HepG2 (cell line): ENCODE data around the gene SBNO2. TPM values are rescaled to one million over a fixed set of nuclear protein-coding genes. Genes with fewer than 3 reads are reported as not detected.

Source experiments
- ATAC-seq: fragments of 200-7000 bp; cut with Tn5 transposase; 3 replicates; pipeline ENCODE4 v1.9.1; 2020; ENCODE audit warnings: mild to moderate bottlenecking, moderate library complexity
- BruUV-seq: library from RNA; stranded (reverse); fragments of 400-500 nt; replicated peaks from 2 replicates; lab custom pipeline; 2021; lab: Mats Ljungman, UMichigan
- CTCF ChIA-PET: fragments of 300-600 bp; formaldehyde crosslinking; extraction: SDS; loops from one replicate; lab custom pipeline; 2021; ENCODE audit warnings: low total read pairs, inconsistent platforms, low intra/inter-chr PET ratio; lab: Yijun Ruan, JAX
- POLR2A ChIA-PET: fragments of 350-600 bp; sonication (Branson Sonifier 250); formaldehyde crosslinking; loops from one replicate; lab custom pipeline; 2020; ENCODE audit warnings: antibody characterized with exemption, inconsistent platforms; lab: Yijun Ruan, JAX
- DNase-seq: peaks from one replicate; pipeline ENCODE4 v3.0.0-alpha.2; 2015; ENCODE audit warnings: low spot score
- FAIRE-seq: peaks from 3 replicates; lab custom pipeline; 2011; peaks lifted over from hg19 to GRCh38; lab: Jason Lieb, UNC
- H2AFZ ChIP-seq: one replicate; pipeline ENCODE4 v1.6.1; 2011; ENCODE audit warnings: low read length, inconsistent platforms
- H3K27ac ChIP-seq: fragments of 300-600 bp; 3 replicates; pipeline ENCODE4 v1.8.0; 2011; ENCODE audit warnings: mixed run types, mild to moderate bottlenecking, mixed read lengths, low read length, inconsistent platforms; ENCODE audit not compliant: insufficient read depth; ENCODE audit errors: extremely low read length
- H3K27me3 ChIP-seq, 2 experiments: fragments of 200-600 bp in 1 of 2; 2 replicates in 1 of 2; 3 replicates in 1 of 2; pipeline versions ENCODE4 v1.6.0 to v1.8.0; 2011; ENCODE audit warnings: low read length in 2 of 2, mild to moderate bottlenecking in 2 of 2, moderate library complexity in 2 of 2, inconsistent platforms in 1 of 2; ENCODE audit not compliant: insufficient read depth in 2 of 2, control insufficient read depth in 1 of 2
- H3K36me3 ChIP-seq, 2 experiments: fragments of 200-600 bp in 1 of 2; replicated peaks in 1 of 2; 2 replicates in 1 of 2; 3 replicates in 1 of 2; pipeline versions ENCODE4 v1.5.1 to v1.8.0; 2011; ENCODE audit warnings: low read length in 2 of 2, inconsistent platforms in 1 of 2; ENCODE audit not compliant: insufficient read depth in 2 of 2, control insufficient read depth in 1 of 2
- H3K4me1 ChIP-seq: 2 replicates; pipeline ENCODE4 v1.5.1; 2012; ENCODE audit warnings: low read length, inconsistent platforms; ENCODE audit not compliant: insufficient read depth
- H3K4me2 ChIP-seq: 2 replicates; pipeline ENCODE4 v1.6.0; 2011; ENCODE audit warnings: low read depth, low read length, inconsistent platforms
- H3K4me3 ChIP-seq, 3 experiments: fragments of 200-600 bp in 1 of 3; sonication (generic), shearing (Covaris generic) in 1 of 3; replicated peaks in 1 of 3; 2 replicates each; pipeline ENCODE4 v1.5.1; 2011 to 2016; ENCODE audit warnings: low read length in 3 of 3, inconsistent platforms in 2 of 3, low read depth in 2 of 3, mild to moderate bottlenecking in 2 of 3, control low read depth in 1 of 3, mixed read lengths in 1 of 3; ENCODE audit not compliant: insufficient read depth in 1 of 3
- H3K79me2 ChIP-seq: one replicate; pipeline ENCODE4 v1.6.1; 2011; ENCODE audit warnings: low read length, inconsistent platforms; ENCODE audit not compliant: insufficient read depth
- H3K9ac ChIP-seq: 2 replicates; pipeline ENCODE4 v1.6.0; 2011; ENCODE audit warnings: mild to moderate bottlenecking, low read depth, low read length, inconsistent platforms; ENCODE audit not compliant: insufficient read depth
- H3K9me3 ChIP-seq: 2 replicates; pipeline ENCODE4 v1.5.1; 2012; ENCODE audit warnings: mild to moderate bottlenecking, low read length
- H4K20me1 ChIP-seq: 2 replicates; pipeline ENCODE4 v1.6.0; 2011; ENCODE audit warnings: inconsistent platforms, mild to moderate bottlenecking, low read length, moderate library complexity; ENCODE audit not compliant: insufficient read depth
- CEBPB ChIP-seq: IDR thresholded peaks from 2 replicates; pipeline ENCODE4 v1.6.1; 2011; ENCODE audit warnings: low read depth, low read length, improper control_type of control experiment, borderline replicate concordance
- HHEX ChIP-seq: IDR thresholded peaks from 2 replicates; pipeline ENCODE4 v1.6.1; 2016; ENCODE audit warnings: control low read depth
- HOXA5 ChIP-seq: sonication (generic); formaldehyde crosslinking; IDR thresholded peaks from 2 replicates; pipeline ENCODE4 v1.4.0; 2020; ENCODE audit warnings: missing genetic modification reagents
- MXD1 ChIP-seq: sonication (generic); formaldehyde crosslinking; IDR thresholded peaks from 2 replicates; pipeline ENCODE4 v1.4.0; 2020; ENCODE audit warnings: mild to moderate bottlenecking, missing genetic modification reagents
- ZNF136 ChIP-seq: sonication (generic); formaldehyde crosslinking; IDR thresholded peaks from 2 replicates; pipeline ENCODE4 v1.8.1; 2022; ENCODE audit warnings: low read depth, mild to moderate bottlenecking, moderate library complexity, missing genetic modification reagents
- ZNF768 ChIP-seq: sonication (generic); formaldehyde crosslinking; IDR thresholded peaks from 2 replicates; pipeline ENCODE4 v1.4.0; 2020; ENCODE audit warnings: missing genetic modification reagents
- ZNF777 ChIP-seq: sonication (generic); formaldehyde crosslinking; IDR thresholded peaks from 2 replicates; pipeline ENCODE4 v1.4.0; 2020; ENCODE audit warnings: missing genetic modification reagents
- WGBS: methylation state at CpG from one replicate; pipeline ENCODE4 v1.1.6; 2017; ENCODE audit warnings: low lambda C conversion rate; 5-methylcytosine and 5-hydroxymethylcytosine counted together
- in situ Hi-C: cut with HindIII; loops from 2 replicates; pipeline ENCODE4 v1.10.0; 2017; ENCODE audit warnings: low pct_unique_long_range_greater_than_20kb; ENCODE audit not compliant: extremely low pct_ligation_motif_present
- intact Hi-C: fragments of 100-400 bp; cut with micrococcal nuclease; formaldehyde crosslinking; loops from one replicate; pipeline ENCODE4 v1.10.0; 2022; ENCODE audit not compliant: unreplicated experiment
- polyA plus RNA-seq, 8 experiments: library from polyadenylated mRNA; depleted of rRNA in 3 of 8; stranded (reverse) in 7 of 8; unstranded in 1 of 8; fragments of >200 nt; fragmentation: Illumina TruSeq in 4 of 8; extraction: Trizol in 4 of 8; gene quantifications; 2 replicates each; pipeline versions ENCODE4 v1.2.1 to v1.2.3, GENCODE V29; 2011 to 2016; ENCODE audit warnings: low read depth in 4 of 8, missing spikeins in 1 of 8, mixed read lengths in 1 of 8; ENCODE audit not compliant: insufficient read depth in 1 of 8
- total RNA-seq, 5 experiments: library from RNA; depleted of rRNA; stranded (reverse); fragments of >200 nt; fragmentation: Illumina TruSeq; extraction: Trizol; gene quantifications; 2 replicates each; pipeline ENCODE4 v1.2.3, GENCODE V29; 2016; ENCODE audit warnings: low read depth in 1 of 5
- TF ChIP-seq, protein P1 (sequence below): sonication (generic); formaldehyde crosslinking; IDR thresholded peaks from 2 replicates; pipeline ENCODE4 v1.4.0; 2020; ENCODE audit warnings: mild to moderate bottlenecking, missing genetic modification reagents
- TF ChIP-seq, protein P2 (sequence below): sonication (generic); formaldehyde crosslinking; IDR thresholded peaks from 2 replicates; pipeline ENCODE4 v1.8.0; 2022; ENCODE audit warnings: mild to moderate bottlenecking, missing genetic modification reagents, borderline replicate concordance
- TF ChIP-seq, protein P3 (sequence below): sonication (generic); formaldehyde crosslinking; IDR thresholded peaks from 2 replicates; pipeline ENCODE4 v1.4.0; 2020; ENCODE audit warnings: missing genetic modification reagents, borderline replicate concordance
- TF ChIP-seq, protein P4 (sequence below): sonication (generic); formaldehyde crosslinking; IDR thresholded peaks from 2 replicates; pipeline ENCODE4 v1.5.1; 2020; ENCODE audit warnings: mild to moderate bottlenecking, missing genetic modification reagents, moderate library complexity

Gene SBNO2
- total and polyA plus RNA-seq, 2 of the 13 experiments (the other 11 are each of a cell fraction or from before 2014, with no cell fraction given): 8.6 to 10.4 TPM

GRCh38 chr19:1177322-1178114 lies 3.5 kb upstream of the SBNO2 start:
- FAIRE-seq (no peak), DNase-seq (no peak), ATAC-seq (no peak)
- intact Hi-C loops: no loop called here
- Histone ChIP-seq H2AFZ (no peak overlapping the region), H3K36me3 (no peaks in the 10 kb centered on the region), H3K27me3 (no peaks in the 10 kb centered on the region), H3K9me3 (no peaks in the 10 kb centered on the region), H3K27ac (no peak overlapping the region), H3K4me3 (no peak overlapping the region), H3K4me2 (no peak overlapping the region), H3K79me2 (peaks cover 11% of the 10 kb centered on the region), H3K4me1 (peaks cover 33% of the 10 kb centered on the region), H3K9ac (no peak overlapping the region), H4K20me1 (no peaks in the 10 kb centered on the region)
- POLR2A ChIA-PET: no interaction called here
- BruUV-seq: no TSS peak
- in situ Hi-C loops: no loop called here
- CTCF ChIA-PET: no interaction called here
- WGBS: 48% methylated on average over 24 of the region's 25 CpGs
- TF ChIP-seq, protein P1, sequence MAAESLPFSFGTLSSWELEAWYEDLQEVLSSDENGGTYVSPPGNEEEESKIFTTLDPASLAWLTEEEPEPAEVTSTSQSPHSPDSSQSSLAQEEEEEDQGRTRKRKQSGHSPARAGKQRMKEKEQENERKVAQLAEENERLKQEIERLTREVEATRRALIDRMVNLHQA (CRISPR knock-in tag): no peak
- 0 out of 2 replicates have a peak, but pooled peaks have one; percentile 17 for TF ChIP-seq CEBPB
- TF ChIP-seq ZNF136 (CRISPR knock-in tag): no peak
- TF ChIP-seq, protein P2, sequence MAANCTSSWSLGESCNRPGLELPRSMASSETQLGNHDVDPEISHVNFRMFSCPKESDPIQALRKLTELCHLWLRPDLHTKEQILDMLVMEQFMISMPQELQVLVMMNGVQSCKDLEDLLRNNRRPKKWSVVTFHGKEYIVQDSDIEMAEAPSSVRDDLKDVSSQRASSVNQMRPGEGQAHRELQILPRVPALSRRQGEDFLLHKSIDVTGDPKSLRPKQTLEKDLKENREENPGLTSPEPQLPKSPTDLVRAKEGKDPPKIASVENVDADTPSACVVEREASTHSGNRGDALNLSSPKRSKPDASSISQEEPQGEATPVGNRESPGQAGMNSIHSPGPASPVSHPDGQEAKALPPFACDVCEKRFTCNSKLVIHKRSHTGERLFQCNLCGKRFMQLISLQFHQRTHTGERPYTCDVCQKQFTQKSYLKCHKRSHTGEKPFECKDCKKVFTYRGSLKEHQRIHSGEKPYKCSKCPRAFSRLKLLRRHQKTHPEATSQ (CRISPR knock-in tag): no peak
- TF ChIP-seq, protein P3, sequence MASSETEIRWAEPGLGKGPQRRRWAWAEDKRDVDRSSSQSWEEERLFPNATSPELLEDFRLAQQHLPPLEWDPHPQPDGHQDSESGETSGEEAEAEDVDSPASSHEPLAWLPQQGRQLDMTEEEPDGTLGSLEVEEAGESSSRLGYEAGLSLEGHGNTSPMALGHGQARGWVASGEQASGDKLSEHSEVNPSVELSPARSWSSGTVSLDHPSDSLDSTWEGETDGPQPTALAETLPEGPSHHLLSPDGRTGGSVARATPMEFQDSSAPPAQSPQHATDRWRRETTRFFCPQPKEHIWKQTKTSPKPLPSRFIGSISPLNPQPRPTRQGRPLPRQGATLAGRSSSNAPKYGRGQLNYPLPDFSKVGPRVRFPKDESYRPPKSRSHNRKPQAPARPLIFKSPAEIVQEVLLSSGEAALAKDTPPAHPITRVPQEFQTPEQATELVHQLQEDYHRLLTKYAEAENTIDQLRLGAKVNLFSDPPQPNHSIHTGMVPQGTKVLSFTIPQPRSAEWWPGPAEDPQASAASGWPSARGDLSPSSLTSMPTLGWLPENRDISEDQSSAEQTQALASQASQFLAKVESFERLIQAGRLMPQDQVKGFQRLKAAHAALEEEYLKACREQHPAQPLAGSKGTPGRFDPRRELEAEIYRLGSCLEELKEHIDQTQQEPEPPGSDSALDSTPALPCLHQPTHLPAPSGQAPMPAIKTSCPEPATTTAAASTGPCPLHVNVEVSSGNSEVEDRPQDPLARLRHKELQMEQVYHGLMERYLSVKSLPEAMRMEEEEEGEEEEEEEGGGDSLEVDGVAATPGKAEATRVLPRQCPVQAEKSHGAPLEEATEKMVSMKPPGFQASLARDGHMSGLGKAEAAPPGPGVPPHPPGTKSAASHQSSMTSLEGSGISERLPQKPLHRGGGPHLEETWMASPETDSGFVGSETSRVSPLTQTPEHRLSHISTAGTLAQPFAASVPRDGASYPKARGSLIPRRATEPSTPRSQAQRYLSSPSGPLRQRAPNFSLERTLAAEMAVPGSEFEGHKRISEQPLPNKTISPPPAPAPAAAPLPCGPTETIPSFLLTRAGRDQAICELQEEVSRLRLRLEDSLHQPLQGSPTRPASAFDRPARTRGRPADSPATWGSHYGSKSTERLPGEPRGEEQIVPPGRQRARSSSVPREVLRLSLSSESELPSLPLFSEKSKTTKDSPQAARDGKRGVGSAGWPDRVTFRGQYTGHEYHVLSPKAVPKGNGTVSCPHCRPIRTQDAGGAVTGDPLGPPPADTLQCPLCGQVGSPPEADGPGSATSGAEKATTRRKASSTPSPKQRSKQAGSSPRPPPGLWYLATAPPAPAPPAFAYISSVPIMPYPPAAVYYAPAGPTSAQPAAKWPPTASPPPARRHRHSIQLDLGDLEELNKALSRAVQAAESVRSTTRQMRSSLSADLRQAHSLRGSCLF (CRISPR knock-in tag): no peak
- peak; percentile 97 for TF ChIP-seq ZNF768 (CRISPR knock-in tag)
- TF ChIP-seq ZNF777: no peak
- TF ChIP-seq HOXA5: no peak
- TF ChIP-seq MXD1 (CRISPR knock-in tag): no peak
- TF ChIP-seq, protein P4, sequence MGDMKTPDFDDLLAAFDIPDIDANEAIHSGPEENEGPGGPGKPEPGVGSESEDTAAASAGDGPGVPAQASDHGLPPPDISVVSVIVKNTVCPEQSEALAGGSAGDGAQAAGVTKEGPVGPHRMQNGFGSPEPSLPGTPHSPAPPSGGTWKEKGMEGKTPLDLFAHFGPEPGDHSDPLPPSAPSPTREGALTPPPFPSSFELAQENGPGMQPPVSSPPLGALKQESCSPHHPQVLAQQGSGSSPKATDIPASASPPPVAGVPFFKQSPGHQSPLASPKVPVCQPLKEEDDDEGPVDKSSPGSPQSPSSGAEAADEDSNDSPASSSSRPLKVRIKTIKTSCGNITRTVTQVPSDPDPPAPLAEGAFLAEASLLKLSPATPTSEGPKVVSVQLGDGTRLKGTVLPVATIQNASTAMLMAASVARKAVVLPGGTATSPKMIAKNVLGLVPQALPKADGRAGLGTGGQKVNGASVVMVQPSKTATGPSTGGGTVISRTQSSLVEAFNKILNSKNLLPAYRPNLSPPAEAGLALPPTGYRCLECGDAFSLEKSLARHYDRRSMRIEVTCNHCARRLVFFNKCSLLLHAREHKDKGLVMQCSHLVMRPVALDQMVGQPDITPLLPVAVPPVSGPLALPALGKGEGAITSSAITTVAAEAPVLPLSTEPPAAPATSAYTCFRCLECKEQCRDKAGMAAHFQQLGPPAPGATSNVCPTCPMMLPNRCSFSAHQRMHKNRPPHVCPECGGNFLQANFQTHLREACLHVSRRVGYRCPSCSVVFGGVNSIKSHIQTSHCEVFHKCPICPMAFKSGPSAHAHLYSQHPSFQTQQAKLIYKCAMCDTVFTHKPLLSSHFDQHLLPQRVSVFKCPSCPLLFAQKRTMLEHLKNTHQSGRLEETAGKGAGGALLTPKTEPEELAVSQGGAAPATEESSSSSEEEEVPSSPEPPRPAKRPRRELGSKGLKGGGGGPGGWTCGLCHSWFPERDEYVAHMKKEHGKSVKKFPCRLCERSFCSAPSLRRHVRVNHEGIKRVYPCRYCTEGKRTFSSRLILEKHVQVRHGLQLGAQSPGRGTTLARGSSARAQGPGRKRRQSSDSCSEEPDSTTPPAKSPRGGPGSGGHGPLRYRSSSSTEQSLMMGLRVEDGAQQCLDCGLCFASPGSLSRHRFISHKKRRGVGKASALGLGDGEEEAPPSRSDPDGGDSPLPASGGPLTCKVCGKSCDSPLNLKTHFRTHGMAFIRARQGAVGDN: no peak
- no peak for TF ChIP-seq HHEX (CRISPR knock-in tag)
- TF ChIP-seq, all 625 proteins: peak for 2
